AG04449 (cell line): Measurements from ENCODE around the gene ARIH1.

Source experiments
- CTCF ChIA-PET: fragments of 350-600 bp; formaldehyde crosslinking; extraction: SDS; loops from one replicate; lab custom pipeline; 2021; ENCODE audit warnings: antibody characterized with exemption; lab: Yijun Ruan, JAX
- POLR2A ChIA-PET: fragments of 400-600, 350-600 bp; formaldehyde crosslinking; extraction: SDS; loops from one replicate; lab custom pipeline; 2020; ENCODE audit warnings: antibody characterized with exemption, inconsistent platforms; lab: Yijun Ruan, JAX
- DNase-seq: peaks from one replicate; pipeline ENCODE4 v3.0.0-alpha.2; 2010; ENCODE audit warnings: low read depth, low spot score
- H3K4me3 ChIP-seq: 2 replicates; pipeline ENCODE4 v1.5.1; 2011; ENCODE audit warnings: low read depth, mild to moderate bottlenecking, control low read depth, low read length
- TF ChIP-seq, protein P1 (sequence below): IDR thresholded peaks from one replicate; pipeline ENCODE4 v1.5.1; 2011; ENCODE audit warnings: mild to moderate bottlenecking, moderate library complexity, low read length, control low read depth, inconsistent platforms; ENCODE audit not compliant: insufficient read depth; ENCODE audit errors: missing control alignments

The ARIH1 gene

DNA sequence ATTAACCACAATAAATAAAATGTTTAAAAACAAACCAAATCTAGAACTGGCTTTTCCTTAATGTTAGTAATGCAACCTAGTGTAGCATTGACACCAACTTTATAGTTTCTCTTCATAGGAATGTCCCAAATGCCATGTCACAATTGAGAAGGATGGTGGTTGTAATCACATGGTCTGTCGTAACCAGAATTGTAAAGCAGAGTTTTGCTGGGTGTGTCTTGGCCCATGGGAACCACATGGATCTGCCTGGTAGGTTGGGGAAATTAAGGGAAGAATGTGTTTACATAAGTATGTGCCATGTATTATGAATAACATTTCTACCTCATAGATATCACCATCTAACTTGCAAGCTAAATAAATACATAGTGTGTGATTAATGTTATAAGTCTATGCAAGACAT lies 95.9 kb downstream of the ARIH1 start:
- POLR2A ChIA-PET, result no interaction called here
- TF ChIP-seq, protein P1, sequence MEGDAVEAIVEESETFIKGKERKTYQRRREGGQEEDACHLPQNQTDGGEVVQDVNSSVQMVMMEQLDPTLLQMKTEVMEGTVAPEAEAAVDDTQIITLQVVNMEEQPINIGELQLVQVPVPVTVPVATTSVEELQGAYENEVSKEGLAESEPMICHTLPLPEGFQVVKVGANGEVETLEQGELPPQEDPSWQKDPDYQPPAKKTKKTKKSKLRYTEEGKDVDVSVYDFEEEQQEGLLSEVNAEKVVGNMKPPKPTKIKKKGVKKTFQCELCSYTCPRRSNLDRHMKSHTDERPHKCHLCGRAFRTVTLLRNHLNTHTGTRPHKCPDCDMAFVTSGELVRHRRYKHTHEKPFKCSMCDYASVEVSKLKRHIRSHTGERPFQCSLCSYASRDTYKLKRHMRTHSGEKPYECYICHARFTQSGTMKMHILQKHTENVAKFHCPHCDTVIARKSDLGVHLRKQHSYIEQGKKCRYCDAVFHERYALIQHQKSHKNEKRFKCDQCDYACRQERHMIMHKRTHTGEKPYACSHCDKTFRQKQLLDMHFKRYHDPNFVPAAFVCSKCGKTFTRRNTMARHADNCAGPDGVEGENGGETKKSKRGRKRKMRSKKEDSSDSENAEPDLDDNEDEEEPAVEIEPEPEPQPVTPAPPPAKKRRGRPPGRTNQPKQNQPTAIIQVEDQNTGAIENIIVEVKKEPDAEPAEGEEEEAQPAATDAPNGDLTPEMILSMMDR, result no peak
- no peak for DNase-seq
- H3K4me3 ChIP-seq, result no peak overlapping the region
- CTCF ChIA-PET, result no interaction called here

DNA sequence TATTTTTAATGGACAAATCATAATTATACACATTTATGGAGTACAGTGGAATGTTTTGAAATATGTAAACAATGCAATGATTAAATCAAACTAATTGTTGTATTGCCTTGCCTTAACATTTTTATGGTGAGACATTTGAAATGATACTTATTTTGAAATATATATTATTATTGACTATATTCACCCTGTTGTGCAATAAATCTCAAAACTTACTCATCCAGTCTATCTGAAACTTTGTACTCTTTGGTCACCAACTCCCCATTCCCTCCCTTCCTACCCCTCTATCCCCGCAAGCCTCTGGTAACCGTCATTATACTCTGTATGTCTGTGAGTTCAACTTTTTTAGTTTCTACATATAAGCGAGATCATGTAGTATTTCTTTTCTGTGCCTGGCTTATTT lies 105.7 kb downstream of the ARIH1 start:
- ChIA-PET POLR2A (no interaction called here), CTCF (no interaction called here)
- TF ChIP-seq, protein P1, result no peak
- no peak for DNase-seq
- H3K4me3 ChIP-seq, result no peak overlapping the region

DNA sequence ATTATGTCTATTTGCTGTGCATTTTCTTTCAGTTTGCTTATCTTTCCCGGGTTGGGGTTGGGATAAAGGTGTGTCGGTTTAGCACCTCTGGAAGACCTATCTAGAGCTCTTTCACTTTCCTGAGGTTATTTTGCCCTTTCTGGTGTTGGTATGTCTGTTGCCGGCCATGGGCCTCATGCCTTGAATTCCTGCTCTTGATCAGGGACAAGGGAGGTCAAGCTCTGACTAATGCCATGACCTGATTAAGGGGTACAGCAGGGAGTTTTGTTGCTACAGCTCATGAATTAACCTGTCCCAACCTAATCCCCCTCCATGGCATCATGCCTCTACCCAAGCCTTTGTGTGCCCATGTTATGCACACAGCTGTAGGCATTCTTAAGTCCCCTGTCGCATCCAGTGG lies 109.9 kb downstream of the ARIH1 start:
- no peak for DNase-seq
- TF ChIP-seq, protein P1, result no peak
- ChIA-PET CTCF (interaction anchor here (0.8 to 3.8 kb wide), 3 partner anchors 14 to 272 kb away, joined by 3 to 9 read pairs (median 3); no protein-coding TSS in a partner anchor), POLR2A (no interaction called here)
- H3K4me3 ChIP-seq, result no peak overlapping the region

DNA sequence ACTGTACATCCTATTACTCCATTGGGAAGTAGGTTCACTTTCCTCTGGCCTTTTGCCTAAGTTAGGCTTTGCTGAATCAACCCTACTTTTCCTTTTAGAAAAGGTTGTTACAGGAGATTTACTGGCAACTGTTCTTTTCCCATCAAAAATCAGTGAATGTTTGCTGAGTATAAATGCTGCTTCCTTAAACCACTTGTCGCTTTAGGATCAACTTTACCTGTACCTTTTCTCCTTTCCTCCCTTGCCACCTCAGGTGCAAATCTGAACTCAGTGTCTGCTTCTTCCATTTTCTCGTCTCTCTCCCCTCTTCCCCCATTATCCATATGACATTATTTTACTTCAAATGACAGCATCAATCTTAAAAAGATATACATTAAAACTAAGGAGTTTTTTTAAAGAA lies 110.9 kb downstream of the ARIH1 start:
- DNase-seq, result no peak
- H3K4me3 ChIP-seq, result no peak overlapping the region
- TF ChIP-seq, protein P1, result no peak
- POLR2A ChIA-PET, result no interaction called here
- CTCF ChIA-PET, result interaction anchor here (0.6 to 3.8 kb wide), 5 partner anchors 16 to 273 kb away, joined by 3 to 9 read pairs (median 4); no protein-coding TSS in a partner anchor

DNA sequence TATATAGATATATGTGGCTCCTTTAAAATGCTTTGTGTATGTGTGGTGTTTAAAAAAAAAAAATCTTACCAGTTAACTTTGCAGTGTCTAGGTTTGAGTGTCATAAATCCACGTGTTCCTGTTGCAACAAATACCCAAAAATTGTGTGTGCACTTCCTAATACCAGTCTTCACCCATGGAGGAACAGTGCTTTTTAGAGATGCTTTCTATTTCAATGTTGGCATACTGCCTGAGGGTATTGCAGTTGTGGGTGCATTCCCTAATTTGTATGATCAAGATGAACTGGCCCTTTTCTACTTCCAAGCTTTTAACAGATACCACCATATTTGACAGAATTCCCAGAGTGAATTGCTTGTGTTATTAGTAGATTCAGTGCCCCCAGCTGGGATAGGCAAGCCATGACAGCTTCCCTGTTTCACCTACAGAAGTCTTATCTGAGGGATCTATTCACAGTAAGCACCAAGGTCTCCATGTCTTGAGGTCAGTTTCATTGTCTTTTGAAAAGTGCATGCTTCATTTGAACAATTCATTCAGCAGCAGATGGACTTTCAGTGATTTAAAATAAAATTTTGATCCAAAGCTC lies 111.4 kb downstream of the ARIH1 start:
- POLR2A ChIA-PET, result no interaction called here
- CTCF ChIA-PET, result interaction anchor here (0.6 to 3.8 kb wide), 5 partner anchors 15 to 273 kb away, joined by 3 to 9 read pairs (median 4); no protein-coding TSS in a partner anchor
- TF ChIP-seq, protein P1, result no peak
- no peak for DNase-seq
- no peak overlapping the region for H3K4me3 ChIP-seq

DNA sequence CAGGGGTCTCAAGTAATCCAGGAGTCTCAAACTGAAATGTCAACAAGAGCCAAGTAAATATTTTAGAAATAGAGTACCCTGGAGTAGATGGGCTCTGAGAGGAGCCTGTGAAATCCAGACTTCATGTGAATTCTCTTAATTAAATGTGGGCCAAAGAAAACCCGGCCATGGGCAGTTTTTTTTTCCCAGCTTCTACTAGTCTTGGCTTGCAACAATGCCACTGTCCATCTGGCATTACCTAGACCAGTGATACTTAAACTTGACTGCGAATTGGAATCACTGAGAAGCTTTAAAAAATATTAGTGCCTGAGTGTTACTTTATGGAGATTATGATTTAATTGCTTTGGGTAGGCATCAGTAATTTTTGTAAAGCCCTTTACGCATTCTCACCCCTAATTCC lies 114.0 kb downstream of the ARIH1 start:
- ChIA-PET CTCF (interaction anchor here (2.2 kb wide), 1 partner anchor 12 kb away, joined by 25 read pairs; no protein-coding TSS in a partner anchor), POLR2A (no interaction called here)
- DNase-seq, result no peak
- H3K4me3 ChIP-seq, result no peak overlapping the region
- TF ChIP-seq, protein P1, result no peak
